Activated naive CD4-positive, alpha-beta T cell treated with Interleukin-2 at 50 U/mL for 16 hours (primary cell): ENCODE measurements around the gene TMEM134.

Experiments used
- DNase-seq: peaks from one replicate; pipeline ENCODE4 v3.0.0-alpha.2; 2020

Gene TMEM134

DNA sequence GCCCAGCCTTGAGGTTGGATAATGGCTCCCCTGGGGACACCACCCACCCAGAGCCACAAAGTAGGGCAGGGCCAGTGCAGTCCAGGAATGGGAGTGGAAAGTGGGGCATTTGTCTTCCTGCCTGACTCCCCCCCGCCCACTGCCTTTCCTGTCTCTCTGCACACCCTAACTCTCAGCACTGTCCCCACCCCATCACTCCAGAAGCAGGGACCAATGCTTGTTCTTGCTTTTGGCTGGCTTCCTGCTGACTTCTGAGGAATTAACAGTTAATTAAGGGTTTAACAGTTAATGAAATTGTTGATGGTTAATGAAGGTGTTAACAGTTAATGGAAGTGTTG, 31.4 kb upstream of the TMEM134 start:
- DNase-seq, result no peak

GRCh38 chr11:67499808-67500483, 30.9 kb upstream of the TMEM134 start:
- no peak for DNase-seq

DNA sequence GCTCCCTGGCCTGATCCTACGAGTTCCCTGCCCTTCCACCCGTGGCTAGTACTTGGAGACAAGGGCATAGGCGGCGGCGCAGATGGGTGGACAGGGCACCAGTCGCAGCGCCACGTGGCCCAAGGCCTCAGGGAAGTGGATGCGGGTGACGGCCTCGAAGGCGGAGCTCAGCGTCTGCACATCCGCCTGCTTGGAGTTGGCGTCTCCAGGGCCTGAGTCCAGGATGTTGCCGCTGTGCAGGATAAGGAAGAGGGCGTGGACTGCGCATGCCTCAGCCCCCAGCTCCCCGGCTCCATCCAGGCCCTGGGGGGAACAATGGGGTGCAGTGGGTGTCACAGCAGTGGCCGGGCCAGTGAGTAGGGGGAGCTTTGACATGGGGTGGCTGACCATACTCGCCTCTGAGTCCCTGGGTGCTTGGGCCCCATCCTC, 29.5 kb upstream of the TMEM134 start:
- DNase-seq, result no peak

- no peak for DNase-seq
Observed at GRCh38 chr11:67497656-67498291, 28.7 kb upstream of the TMEM134 start.

GRCh38 chr11:67496113-67496512, 27.1 kb upstream of the TMEM134 start:
- DNase-seq, result no peak

GRCh38 chr11:67495234-67496005, 26.4 kb upstream of the TMEM134 start:
- DNase-seq, result no peak

DNA sequence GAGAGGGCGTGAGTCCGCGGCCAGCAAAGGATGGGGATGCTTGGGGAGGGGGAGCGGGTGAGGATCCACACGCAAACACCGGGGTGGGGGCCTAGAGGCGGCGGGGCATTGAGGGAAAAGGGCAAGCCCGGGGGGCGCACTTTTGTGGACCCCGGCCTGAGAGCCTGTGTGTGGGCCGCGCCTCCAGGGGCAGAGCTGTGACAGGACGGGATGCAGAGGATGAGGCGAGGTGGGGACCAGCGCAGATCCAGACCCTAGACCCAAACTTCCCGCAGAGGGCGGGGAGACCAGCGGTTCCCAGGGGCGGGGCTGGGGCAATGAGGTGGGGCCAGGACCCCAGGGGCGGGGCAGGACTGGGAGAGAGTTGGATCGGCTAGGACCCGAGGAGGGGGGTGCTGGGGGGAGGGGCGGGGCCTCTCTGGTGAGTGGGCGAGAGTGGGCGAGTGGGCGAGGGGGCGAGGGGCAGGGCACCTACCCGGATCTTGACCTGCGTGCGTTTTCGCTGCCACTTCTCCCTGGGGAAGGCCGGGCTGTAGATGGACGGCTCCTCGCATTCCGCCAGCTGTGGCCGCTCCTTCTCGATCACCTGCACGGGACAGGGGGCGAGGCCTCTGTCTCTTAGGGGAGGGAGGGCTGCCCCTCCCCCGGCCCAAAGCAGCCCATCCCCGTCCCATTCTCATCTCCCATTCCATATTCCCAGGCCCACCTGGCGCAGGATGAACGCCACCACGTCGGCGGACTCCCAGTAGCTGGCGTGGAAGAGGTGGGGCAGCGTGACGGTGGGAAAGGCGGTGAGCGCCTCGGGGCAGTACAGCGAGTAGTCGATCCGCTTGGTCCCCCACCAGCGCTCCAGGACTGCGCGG, 25.6 kb upstream of the TMEM134 start:
- no peak for DNase-seq

GRCh38 chr11:67493548-67494370, 24.7 kb upstream of the TMEM134 start:
- no peak for DNase-seq

- DNase-seq, result no peak
Observed at GRCh38 chr11:67492801-67493547, 23.9 kb upstream of the TMEM134 start.

DNA sequence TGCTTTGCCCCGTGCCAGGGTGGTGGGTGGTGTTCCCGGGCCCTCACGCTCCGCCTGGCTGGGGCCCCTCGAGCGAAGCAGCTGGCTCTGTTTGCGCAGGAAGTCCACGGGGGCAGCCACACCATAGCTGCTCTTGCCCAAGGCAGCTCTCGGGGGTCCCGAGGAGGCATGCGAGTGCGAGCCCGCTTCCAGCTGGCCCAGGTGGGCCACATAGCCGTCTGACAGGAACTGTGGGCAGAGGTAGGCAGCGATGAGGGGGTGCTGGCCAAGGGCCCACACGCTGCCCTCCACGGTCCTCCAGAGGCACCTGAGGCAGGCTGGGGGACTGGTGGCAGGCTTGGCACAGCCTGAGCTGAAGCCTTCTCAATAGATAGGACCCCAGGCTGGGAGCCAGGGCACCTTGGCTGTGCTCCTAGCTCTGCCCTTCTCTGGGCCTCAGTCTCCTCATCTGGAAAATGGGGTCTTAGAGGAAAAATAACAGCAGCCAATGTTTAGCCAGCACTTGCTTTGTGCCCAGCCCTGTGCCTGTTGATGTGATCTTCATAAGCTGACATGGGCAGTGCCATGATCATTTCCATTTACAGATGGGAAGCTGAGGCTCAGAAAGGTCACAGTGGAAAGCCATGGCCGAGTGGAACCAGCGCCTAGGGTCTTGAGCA, 23.1 kb upstream of the TMEM134 start:
- DNase-seq, result no peak

DNA sequence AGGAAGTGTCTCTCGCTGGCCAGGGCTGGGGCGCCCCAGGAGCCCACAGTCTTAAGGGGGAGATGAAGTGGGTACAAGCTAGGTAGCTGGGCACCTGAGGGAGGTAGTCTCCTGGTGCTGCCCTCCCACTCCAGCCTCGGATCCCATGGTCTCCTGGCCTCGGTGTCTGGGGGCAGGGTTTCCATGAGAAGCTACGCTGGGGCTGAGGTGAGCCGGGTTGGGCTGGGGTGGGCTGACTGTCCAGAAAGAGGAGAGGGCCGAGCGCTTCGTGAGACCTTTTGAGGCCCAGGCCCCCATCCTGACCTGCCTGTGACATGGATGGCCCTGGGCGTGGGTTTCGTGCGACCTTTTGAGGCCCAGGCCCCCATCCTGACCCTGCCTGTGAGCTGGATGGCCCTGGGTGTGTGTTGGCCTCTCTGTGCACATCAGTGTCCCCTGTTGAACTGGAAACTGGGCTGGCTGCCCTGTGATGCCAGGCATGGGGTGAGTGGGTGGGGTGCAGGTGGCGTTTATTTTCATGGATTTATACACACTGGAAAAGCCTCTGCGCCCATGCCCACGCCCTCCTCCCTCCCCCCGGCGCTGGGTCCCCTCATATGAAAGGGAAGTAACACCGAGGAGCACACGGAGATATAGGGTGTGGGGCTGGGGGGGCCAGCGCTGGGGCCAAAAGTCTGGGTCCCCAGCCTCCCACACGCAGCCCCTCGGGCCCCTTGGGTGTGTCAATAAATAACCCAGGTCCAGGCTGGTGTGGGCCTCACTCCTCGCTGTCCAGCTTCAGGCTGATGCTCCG, 22.4 kb upstream of the TMEM134 start:
- DNase-seq, result no peak

DNA sequence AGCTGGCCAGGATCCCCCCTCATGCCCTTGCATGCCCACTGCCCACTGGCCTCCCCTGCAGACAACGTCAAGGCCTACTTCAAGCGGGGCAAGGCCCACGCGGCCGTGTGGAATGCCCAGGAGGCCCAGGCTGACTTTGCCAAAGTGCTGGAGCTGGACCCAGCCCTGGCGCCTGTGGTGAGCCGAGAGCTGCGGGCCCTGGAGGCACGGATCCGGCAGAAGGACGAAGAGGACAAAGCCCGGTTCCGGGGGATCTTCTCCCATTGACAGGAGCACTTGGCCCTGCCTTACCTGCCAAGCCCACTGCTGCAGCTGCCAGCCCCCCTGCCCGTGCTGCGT, 21.6 kb upstream of the TMEM134 start:
- no peak for DNase-seq

DNA sequence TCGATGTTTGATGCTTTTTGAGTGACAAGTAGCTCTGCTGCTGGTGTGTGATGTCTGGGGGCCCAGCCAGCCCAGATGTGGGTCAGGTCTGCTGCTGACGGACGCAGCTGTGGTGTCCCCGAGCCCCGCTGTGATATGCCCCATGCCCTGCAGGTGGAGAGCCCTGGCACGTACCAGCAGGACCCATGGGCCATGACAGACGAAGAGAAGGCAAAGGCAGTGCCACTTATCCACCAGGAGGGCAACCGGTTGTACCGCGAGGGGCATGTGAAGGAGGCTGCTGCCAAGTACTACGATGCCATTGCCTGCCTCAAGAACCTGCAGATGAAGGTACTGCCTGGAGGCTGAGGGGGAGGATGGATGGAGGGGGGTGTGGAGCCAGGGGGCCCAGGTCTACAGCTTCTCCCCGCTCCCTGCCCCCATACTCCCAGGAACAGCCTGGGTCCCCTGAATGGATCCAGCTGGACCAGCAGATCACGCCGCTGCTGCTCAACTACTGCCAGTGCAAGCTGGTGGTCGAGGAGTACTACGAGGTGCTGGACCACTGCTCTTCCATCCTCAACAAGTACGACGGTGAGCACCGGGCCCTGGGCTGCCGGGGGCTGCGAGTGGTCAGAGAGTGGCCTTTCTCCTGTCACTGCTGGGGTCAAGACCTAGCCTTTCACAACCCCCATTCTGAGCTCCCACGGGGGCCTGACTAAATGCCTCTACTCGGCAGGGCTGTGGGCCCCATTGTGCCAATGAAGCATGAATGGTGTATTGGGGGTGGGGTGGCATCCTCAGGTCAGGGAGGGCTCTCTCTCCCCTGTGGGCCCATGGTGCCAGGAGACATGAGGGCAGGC, 21.1 kb upstream of the TMEM134 start:
- DNase-seq, result no peak

DNA sequence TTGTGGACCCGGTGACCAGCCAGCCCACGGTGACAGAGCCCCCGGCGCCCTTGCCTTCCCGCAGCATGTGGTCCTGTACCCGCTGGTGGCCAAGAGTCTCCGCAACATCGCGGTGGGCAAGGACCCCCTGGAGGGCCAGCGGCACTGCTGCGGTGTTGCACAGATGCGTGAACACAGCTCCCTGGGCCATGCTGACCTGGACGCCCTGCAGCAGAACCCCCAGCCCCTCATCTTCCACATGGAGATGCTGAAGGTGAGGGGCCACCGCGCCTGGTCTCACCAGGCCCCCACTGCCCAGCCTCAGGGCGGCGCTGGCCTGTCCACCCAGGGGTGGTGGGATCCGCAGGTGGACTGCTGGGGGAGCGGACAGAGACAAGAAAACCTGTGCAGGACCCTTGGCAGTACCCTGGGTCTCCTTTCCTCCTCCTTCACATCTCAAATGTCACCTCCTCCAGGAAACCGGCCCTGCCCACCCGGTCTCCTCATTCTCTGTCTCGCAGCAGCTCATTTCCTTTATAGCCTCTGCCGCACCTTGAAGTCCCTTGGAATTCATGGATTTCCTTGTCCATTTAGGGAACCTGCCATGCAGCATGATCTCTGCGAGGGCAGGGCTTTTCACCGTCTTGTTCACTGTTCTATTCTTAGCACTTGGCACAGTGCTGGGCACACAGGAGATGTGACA, 20.3 kb upstream of the TMEM134 start:
- DNase-seq, result no peak

GRCh38 chr11:67486481-67487195, 17.6 kb upstream of the TMEM134 start:
- DNase-seq, result peak; percentile 63

GRCh38 chr11:67485873-67486361, 16.9 kb upstream of the TMEM134 start:
- peak; percentile 37 for DNase-seq

DNA sequence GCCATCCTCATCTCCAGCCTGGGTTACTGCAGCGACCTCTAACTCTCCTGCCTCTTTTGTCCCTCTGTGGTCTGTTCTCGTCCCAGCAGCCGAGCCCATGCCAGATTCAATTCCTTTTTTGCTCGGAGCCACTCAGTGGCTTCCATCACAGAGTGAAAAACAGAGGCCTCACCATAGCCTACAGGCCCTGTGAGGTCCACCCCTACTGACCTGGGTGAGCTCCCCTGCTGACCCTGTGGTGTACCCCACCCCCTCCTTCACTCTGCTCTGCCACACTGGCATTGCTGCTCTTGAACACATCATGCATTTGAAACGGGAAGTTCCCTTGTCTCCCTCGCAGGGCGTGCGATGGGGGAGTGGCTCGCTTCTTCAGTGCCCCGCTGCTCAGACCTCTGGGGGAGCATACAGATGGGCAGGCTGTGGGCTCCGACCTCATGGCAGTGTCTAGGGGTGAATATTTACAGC, 15.8 kb upstream of the TMEM134 start:
- peak; percentile 70 for DNase-seq
